OCI-LY3 (cell line): ENCODE results near the gene BHLHE40.

Source experiments
- H2AFZ ChIP-seq: fragments of 200-600, 300-600 bp; shearing (Covaris generic); 2 replicates; pipeline ENCODE4 v1.6.0; 2014; ENCODE audit warnings: antibody characterized with exemption, low read depth, low read length
- H3K27ac ChIP-seq: fragments of 200-600, 300-600 bp; sonication (generic); 2 replicates; pipeline ENCODE4 v1.5.1; 2014; ENCODE audit warnings: mild to moderate bottlenecking, low read length, moderate library complexity, mixed read lengths
- H3K27me3 ChIP-seq: fragments of 200-600, 300-600 bp; sonication (generic); 2 replicates; pipeline ENCODE4 v1.6.1; 2014; ENCODE audit warnings: low read depth, low read length, mixed read lengths
- H3K36me3 ChIP-seq: fragments of 200-600, 300-600 bp; sonication (generic); replicated peaks from 2 replicates; pipeline ENCODE3; 2014; ENCODE audit warnings: low read depth, low read length, mixed read lengths
- H3K4me1 ChIP-seq: fragments of 300-600, 200-600 bp; sonication (generic); 2 replicates; pipeline ENCODE4 v1.6.1; 2014; ENCODE audit warnings: low read length, mixed read lengths
- H3K4me2 ChIP-seq: fragments of 200-600, 300-600 bp; sonication (generic); 2 replicates; pipeline ENCODE4 v1.6.1; 2014; ENCODE audit warnings: low read length, mixed read lengths
- H3K4me3 ChIP-seq: fragments of 300-600, 200-600 bp; sonication (generic); 2 replicates; pipeline ENCODE4 v1.5.1; 2014; ENCODE audit warnings: antibody characterized with exemption, mild to moderate bottlenecking, low read length, moderate library complexity
- H3K79me2 ChIP-seq: fragments of 300-600, 200-600 bp; shearing (Covaris generic); 2 replicates; pipeline ENCODE4 v1.6.1; 2014; ENCODE audit warnings: mild to moderate bottlenecking, low read length, mixed read lengths
- H3K9ac ChIP-seq: fragments of 300-600, 200-600 bp; shearing (Covaris generic); 2 replicates; pipeline ENCODE4 v1.6.0; 2014; ENCODE audit warnings: mild to moderate bottlenecking, low read length, moderate library complexity
- H3K9me3 ChIP-seq: fragments of 200-600, 300-600 bp; shearing (Covaris generic); 2 replicates; pipeline ENCODE4 v1.6.1; 2014; ENCODE audit warnings: low read length, mixed read lengths; ENCODE audit not compliant: insufficient read depth
- H4K20me1 ChIP-seq: fragments of 200-600, 300-600 bp; sonication (generic); 2 replicates; pipeline ENCODE4 v1.6.1; 2016; ENCODE audit warnings: low read length, mixed read lengths; ENCODE audit not compliant: insufficient read depth
- CTCF ChIP-seq: fragments of 200-600, 300-600 bp; sonication (generic); IDR thresholded peaks from 2 replicates; pipeline ENCODE4 v1.5.1; 2014; ENCODE audit warnings: antibody characterized with exemption, low read length, low read depth
- EZH2phosphoT487 ChIP-seq: fragments of 200-600 bp; shearing (Covaris generic); IDR thresholded peaks from 2 replicates; pipeline ENCODE4 v1.6.1; 2018; ENCODE audit warnings: antibody characterized with exemption, mixed run types, low read depth

BHLHE40 gene

GRCh38 chr3:5020242-5020722, 41.0 kb downstream of the BHLHE40 start:
- Histone ChIP-seq H3K4me3 (no peak overlapping the region), H3K4me1 (peaks cover 35% of the 10 kb centered on the region), H3K9me3 (no peaks in the 10 kb centered on the region), H3K27me3 (peaks cover 49% of the 10 kb centered on the region), H4K20me1 (no peaks in the 10 kb centered on the region), H3K36me3 (no peaks in the 10 kb centered on the region), H3K9ac (no peak overlapping the region), H3K79me2 (no peaks in the 10 kb centered on the region), H3K4me2 (no peak overlapping the region), H2AFZ (no peak overlapping the region), H3K27ac (no peak overlapping the region)
- TF ChIP-seq CTCF, result no peak

GRCh38 chr3:5021116-5022092, 42.2 kb downstream of the BHLHE40 start:
- Histone ChIP-seq H3K9me3 (no peaks in the 10 kb centered on the region), H4K20me1 (no peaks in the 10 kb centered on the region), H3K27ac (no peak overlapping the region; the same call in 1 of the 2 replicates), H3K79me2 (no peaks in the 10 kb centered on the region), H2AFZ (no peak overlapping the region), H3K36me3 (no peaks in the 10 kb centered on the region), H3K4me2 (peak overlapping the region; percentile 22), H3K9ac (no peak overlapping the region), H3K4me3 (no peak overlapping the region), H3K4me1 (peaks cover 33% of the 10 kb centered on the region), H3K27me3 (peaks cover 50% of the 10 kb centered on the region)
- TF ChIP-seq EZH2phosphoT487 (no peak), CTCF (no peak)

GRCh38 chr3:5022187-5022965, 43.1 kb downstream of the BHLHE40 start:
- H3K27ac ChIP-seq, result no peak overlapping the region; the same call in 1 of the 2 replicates

More at GRCh38 chr3:5022187-5022965, 43.1 kb downstream of the BHLHE40 start:
- Histone ChIP-seq H3K27me3 (peaks cover 44% of the 10 kb centered on the region), H4K20me1 (no peaks in the 10 kb centered on the region), H3K4me1 (peaks cover 29% of the 10 kb centered on the region), H3K9ac (no peak overlapping the region), H2AFZ (no peak overlapping the region), H3K36me3 (no peaks in the 10 kb centered on the region), H3K4me2 (peak overlapping the region; percentile 48), H3K9me3 (no peaks in the 10 kb centered on the region), H3K4me3 (no peak overlapping the region), H3K79me2 (no peaks in the 10 kb centered on the region)
- no peak for TF ChIP-seq EZH2phosphoT487
- TF ChIP-seq CTCF, result no peak
